HepG2 (cell line): Measurements from ENCODE around the gene MSH3.

Experiments used
- EZH2 ChIP-seq: conservative IDR thresholded peaks from 2 replicates; pipeline ENCODE4 v1.6.1; 2012; ENCODE audit warnings: mild to moderate bottlenecking, low read depth, low read length, moderate library complexity
- FIP1L1 ChIP-seq: fragments of 200-400 bp; formaldehyde crosslinking; IDR thresholded peaks from 2 replicates; pipeline ENCODE4 v1.6.1; 2018; ENCODE audit warnings: low read depth, mild to moderate bottlenecking, low read length, moderate library complexity, borderline replicate concordance; ENCODE audit not compliant: insufficient read depth
- KLF9 ChIP-seq: IDR thresholded peaks from 2 replicates; pipeline ENCODE4 v1.6.1; 2016; ENCODE audit warnings: low read depth
- MXD1 ChIP-seq: sonication (generic); formaldehyde crosslinking; IDR thresholded peaks from 2 replicates; pipeline ENCODE4 v1.4.0; 2020; ENCODE audit warnings: mild to moderate bottlenecking, missing genetic modification reagents
- NFYC ChIP-seq: IDR thresholded peaks from 2 replicates; pipeline ENCODE4 v1.6.1; 2016; ENCODE audit warnings: missing genetic modification reagents, missing compliant biosample characterization
- PTBP1 ChIP-seq: fragments of 200-400 bp; formaldehyde crosslinking; IDR thresholded peaks from 2 replicates; pipeline ENCODE4 v1.6.1; 2018; ENCODE audit warnings: low read length, low read depth; ENCODE audit not compliant: poor library complexity, severe bottlenecking
- ZNF773 ChIP-seq: sonication (generic); formaldehyde crosslinking; IDR thresholded peaks from 2 replicates; pipeline ENCODE4 v1.4.0; 2020; ENCODE audit warnings: missing genetic modification reagents, borderline replicate concordance
- TF ChIP-seq, protein P1 (sequence below): sonication (generic); formaldehyde crosslinking; IDR thresholded peaks from 2 replicates; pipeline ENCODE4 v1.4.0; 2020; ENCODE audit warnings: mild to moderate bottlenecking, missing genetic modification reagents
- TF ChIP-seq, protein P2 (sequence below): sonication (generic); formaldehyde crosslinking; IDR thresholded peaks from 2 replicates; pipeline ENCODE4 v1.5.0; 2020; ENCODE audit warnings: mild to moderate bottlenecking, missing genetic modification reagents, moderate library complexity

DNA sequence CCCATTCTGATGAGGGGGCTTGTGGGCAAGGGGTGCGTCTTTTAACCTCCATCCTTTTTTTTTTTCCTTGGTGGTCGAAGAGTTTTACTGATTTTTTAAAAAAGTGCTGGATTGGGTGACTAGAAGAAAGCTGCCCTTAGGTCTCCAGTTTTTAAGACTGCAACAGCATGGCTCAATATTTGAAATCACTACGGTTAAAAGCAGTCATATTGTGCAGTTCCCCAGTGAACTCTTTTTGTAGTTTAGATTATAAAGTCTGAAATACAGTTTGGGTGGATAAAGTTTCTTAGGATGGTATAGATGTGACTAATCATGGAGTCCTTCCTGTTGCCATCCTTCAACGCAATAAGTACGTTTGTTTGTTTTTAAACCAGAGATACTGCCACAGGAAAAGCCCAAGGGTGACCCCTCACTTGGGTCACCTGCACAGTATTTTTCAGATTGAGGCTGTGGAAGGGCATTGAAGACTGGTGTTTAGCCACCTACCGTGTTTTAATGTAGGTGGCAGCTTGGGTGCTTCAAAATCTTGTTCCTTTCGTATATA is 851 bp downstream of the MSH3 start:
- TF ChIP-seq KLF9 (CRISPR knock-in tag) (no peak), FIP1L1 (no peak), ZNF773 (CRISPR knock-in tag) (no peak), MXD1 (no peak), PTBP1 (no peak), NFYC (CRISPR knock-in tag) (no peak), EZH2 (no peak)
- TF ChIP-seq, protein P1, sequence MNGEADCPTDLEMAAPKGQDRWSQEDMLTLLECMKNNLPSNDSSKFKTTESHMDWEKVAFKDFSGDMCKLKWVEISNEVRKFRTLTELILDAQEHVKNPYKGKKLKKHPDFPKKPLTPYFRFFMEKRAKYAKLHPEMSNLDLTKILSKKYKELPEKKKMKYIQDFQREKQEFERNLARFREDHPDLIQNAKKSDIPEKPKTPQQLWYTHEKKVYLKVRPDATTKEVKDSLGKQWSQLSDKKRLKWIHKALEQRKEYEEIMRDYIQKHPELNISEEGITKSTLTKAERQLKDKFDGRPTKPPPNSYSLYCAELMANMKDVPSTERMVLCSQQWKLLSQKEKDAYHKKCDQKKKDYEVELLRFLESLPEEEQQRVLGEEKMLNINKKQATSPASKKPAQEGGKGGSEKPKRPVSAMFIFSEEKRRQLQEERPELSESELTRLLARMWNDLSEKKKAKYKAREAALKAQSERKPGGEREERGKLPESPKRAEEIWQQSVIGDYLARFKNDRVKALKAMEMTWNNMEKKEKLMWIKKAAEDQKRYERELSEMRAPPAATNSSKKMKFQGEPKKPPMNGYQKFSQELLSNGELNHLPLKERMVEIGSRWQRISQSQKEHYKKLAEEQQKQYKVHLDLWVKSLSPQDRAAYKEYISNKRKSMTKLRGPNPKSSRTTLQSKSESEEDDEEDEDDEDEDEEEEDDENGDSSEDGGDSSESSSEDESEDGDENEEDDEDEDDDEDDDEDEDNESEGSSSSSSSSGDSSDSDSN (CRISPR knock-in tag), result no peak
- TF ChIP-seq, protein P2, sequence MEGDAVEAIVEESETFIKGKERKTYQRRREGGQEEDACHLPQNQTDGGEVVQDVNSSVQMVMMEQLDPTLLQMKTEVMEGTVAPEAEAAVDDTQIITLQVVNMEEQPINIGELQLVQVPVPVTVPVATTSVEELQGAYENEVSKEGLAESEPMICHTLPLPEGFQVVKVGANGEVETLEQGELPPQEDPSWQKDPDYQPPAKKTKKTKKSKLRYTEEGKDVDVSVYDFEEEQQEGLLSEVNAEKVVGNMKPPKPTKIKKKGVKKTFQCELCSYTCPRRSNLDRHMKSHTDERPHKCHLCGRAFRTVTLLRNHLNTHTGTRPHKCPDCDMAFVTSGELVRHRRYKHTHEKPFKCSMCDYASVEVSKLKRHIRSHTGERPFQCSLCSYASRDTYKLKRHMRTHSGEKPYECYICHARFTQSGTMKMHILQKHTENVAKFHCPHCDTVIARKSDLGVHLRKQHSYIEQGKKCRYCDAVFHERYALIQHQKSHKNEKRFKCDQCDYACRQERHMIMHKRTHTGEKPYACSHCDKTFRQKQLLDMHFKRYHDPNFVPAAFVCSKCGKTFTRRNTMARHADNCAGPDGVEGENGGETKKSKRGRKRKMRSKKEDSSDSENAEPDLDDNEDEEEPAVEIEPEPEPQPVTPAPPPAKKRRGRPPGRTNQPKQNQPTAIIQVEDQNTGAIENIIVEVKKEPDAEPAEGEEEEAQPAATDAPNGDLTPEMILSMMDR (CRISPR knock-in tag), result no peak
